HG03520 (cell line): ENCODE results near the gene DUSP6.

ENCODE experiments used
- ATAC-seq: cut with Tn5 transposase; IDR thresholded peaks from one replicate; pipeline ENCODE4 v1.9.1; 2021; ENCODE audit warnings: mild to moderate bottlenecking, moderate library complexity; ENCODE audit not compliant: unreplicated experiment

The DUSP6 gene

DNA sequence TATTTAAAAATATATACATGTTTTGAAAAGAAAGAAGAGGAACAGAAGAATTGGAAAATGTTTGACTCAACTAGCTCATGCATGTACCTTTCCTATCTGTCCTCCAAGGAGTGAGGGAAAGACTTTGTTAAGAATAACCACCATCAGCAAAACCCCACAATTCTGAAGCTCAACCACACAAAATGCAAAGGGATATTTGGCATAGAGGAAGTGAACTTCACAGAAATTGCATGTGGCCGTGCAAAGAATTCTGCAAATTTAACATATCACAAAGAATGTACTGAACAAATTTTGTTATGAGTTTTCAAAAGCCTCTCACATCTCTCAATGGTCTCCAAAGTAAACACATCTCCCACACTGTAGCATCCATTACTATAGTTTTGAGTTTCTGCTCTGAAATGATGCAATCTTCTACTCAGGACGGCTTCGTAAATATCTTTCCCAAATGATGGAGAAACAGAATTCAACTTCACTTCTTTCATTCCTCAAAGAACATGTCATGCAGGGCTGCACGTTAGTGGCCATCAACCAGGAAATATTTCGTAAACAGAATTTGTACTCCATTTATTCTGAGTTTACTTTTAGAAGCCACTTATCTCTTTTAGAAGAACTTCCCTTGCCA lies 17.6 kb downstream of the DUSP6 start:
- no peak for ATAC-seq

DNA sequence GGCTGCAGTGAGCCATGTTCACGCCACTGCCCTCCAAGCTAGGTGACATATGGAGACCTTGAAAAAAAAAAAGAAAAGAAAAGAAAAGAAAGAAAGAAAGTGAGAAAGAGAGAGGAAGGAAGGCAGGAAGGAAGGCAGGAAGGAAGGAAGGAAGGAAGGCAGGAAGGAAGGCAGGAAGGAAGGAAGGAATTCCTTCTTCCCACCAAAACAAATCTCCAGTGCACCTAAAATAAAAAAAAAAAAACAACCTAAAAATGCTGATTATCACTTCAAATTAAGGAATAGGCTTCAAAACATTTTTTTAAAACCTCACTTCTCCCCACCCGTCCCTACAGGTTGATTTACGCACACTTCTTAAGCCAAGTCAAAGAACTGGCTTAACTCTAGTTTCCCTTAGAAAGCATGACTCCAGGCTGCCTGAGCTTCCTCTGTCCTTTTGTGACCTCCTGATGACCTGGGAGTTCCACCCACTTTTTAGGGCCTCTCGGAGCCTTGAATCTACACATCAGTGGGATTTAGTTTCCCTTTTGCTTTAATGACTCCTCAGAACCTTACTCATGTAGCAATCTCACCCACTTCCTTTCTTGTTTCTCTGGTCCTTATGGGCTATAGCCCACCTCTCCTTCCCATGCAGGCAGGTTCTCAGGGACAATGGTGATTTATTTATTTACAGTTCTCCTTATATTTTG lies 18.6 kb downstream of the DUSP6 start:
- ATAC-seq: peak; percentile 84

DNA sequence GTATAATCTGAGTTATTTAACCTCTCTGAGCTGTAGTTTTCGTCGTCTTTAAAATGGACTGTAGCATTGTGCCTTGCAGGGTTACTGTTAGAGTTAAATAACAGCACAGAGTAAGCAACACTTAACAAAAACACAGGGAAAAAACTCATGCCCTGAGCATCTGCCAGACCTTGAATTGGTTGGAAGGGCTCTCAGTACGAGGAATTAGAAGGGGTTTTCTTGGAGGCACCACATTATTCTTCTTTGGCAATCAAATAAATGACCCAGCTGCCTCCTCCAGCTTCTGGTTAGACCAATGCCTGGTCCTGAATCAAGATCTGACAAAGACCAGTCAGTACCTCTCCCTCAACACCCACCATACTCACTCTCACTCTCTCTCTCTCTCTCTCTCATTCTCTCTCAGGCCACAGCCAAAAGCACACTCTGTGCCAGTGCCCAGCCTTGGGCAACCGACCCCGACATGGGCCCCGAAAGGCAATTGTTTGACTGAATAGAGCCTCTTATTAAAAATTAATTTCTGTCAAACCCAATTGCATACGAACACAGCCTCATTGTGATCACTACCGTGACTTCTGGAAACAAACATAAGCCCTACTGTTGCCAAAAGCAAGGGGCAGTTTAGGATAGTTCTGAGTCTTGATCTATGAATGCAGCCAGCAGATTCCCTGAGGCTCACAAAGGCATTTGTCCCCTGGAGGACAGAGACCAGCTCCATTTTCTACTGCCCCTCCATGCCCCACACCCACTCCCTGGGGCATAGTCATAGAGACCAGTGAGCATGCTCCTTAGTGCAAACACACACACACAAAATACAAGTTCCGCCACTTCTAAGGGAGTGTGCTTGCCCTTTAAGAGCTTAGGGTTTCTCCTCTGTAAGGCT lies 23.9 kb downstream of the DUSP6 start:
- ATAC-seq: no peak

DNA sequence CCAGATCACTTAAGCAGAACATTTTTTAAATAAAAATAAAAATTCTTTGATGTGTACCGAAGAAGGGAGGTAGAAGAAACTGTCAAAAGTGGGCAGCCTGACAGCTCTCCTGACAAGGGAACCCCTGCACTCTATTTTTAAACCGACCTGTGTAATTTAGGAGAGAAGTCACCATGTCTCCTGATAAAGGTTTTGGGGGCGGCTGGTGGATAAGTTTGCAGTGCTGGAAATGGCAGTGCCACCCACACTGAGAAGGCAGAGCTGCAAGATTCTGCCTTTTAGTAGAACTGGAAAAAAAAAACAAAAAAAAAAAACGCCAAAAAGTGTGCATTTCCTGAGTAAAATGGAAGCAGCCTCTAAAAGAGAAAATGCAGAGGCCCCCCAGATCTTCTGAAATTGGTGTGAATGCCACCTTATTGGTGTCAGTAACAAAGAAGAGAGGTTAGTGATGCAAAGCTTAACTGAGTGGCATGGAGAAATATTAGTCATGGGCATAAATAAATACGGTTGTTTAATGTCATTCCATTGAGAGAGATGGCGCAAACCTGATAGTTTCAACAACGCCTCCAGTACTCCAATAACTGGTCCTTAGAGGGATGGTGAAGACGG lies 24.7 kb downstream of the DUSP6 start:
- no peak for ATAC-seq

DNA sequence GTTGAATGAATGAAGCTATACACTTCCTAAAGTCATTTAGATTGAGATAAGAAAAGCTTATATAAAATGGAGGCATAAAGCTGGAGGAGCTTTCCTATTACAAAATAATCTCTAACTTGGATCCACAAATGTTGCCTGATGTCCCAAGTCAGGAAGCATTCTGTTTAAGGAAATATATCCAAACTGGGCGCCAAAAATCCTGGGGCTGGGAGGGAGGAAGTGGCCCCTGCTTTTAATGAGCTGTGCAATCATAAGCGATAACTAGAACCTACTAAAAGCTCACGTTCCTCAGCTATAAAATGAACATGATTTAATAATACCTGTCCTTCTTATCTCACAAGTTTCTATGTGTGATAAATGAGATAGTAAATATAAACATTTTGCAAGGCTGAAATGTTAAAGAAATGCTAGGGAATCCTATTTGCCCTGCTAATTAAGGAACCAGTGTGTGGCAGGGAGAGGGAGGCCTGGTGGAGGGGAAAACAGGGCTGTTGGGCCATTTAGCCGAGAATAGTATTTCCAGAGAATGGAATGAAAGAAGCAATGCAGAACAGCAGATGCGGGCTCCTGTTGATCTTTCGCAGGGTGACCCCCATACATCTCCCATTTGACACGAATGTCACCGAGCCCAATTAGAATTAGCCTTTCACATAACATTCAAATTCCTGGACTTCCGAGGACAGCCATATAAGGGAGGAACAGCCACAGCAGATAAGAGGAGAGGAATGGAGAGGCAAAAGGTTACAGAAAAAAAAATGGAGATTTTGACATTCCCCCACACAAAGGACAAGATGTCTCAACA lies 25.9 kb downstream of the DUSP6 start:
- ATAC-seq: no peak

DNA sequence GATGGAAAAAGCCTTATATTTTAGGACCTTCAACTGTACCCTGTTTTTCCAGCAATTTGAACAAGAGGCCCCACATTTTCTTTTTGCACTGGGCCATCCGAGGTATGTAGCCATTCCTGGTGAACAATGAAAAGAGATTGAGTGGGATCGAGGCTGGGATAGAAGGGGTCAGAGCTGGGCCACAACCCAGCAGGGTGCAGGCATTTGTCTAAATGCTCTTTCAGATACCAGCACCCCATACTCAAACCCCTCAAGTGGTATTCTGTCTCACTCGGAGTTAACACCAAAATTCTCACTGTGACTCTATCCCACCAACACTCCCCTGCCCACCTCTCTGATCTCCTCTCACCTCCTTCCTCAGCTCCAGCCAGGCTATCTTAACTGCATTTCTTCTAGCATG lies 26.8 kb downstream of the DUSP6 start:
- no peak for ATAC-seq

DNA sequence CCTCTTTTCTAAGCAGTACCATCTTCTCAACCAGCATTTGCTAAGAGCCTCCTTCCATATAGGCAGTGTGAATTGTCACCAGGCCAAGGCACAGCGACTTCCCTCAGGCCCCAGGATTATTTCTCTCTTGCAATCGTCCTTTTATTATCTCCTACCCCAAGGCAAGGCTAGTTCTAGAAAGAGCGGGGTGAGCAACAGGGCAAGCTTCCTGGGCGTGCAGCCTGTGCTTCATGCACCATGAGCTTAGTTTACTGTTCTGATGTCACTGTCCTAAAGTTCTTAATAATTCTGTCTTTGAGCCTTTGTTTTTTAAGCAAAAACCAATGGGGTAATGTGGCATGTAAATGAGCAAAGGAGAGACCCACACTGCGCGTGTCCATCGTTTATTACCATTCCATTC lies 27.9 kb downstream of the DUSP6 start:
- no peak for ATAC-seq

DNA sequence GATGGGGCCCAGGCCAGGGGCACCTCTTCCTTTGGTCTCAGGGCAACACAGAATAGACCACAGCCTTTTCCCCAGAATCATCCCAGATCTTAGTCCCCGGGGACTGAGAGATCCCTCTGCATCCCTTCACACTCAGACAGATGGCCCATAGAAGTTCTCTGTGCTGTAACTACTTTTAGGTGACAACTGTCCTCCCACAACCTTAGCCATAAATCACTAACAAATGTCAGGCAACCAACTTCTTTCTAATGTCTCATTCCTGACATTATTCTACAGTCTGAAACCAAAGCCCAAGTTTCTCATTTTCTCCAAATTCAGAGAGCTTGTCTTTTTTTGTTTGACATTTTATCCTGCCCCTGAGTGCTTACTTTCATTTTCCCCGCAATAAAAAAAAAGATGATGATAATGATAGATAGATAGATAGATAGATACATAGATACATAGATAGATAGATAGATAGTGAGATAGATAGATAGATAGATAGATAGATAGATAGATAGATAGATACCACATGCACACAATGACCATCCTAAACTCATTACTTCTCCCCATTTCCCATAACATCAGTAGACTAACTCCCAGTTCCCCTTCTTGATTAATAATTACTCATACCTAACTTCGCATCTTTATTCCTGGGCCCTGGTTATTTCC lies 28.6 kb downstream of the DUSP6 start:
- no peak for ATAC-seq

DNA sequence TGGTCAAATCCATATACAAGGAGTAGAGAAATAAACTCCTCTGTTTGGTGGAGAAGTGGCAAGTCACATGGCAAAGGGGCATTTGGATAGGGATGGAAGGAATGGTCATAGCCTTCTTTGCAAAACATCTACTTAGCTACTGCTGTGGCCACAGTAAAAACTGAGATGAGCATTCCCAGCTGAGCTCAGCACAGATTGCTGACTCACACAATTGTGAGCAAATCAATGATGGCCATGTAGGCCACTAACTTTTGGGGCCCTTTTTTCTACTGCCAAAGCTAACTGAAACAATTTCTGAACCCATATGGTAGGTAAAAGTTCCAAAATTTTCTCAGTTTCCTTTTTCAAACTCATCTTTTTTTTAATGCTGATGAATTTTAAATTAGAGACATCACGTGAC lies 31.6 kb downstream of the DUSP6 start:
- no peak for ATAC-seq

DNA sequence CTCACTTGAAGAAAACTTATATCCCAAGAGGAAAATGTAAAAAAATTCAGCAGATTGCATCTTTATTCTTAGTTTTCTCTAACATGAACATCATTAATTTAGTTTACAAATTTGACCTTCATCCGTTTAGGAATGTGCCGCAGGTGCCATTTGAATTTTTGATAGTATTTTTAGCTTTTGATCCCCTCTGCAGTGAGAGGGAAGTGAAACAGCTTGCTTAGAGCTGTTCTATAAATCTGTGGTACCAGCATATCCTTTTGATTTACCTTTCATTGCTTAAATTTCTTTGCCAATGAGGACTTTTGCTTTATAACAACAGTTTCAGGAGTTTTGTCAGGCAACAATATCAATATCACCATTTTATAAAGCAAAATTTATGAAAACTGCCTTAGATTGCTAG lies 32.7 kb downstream of the DUSP6 start:
- ATAC-seq: no peak

DNA sequence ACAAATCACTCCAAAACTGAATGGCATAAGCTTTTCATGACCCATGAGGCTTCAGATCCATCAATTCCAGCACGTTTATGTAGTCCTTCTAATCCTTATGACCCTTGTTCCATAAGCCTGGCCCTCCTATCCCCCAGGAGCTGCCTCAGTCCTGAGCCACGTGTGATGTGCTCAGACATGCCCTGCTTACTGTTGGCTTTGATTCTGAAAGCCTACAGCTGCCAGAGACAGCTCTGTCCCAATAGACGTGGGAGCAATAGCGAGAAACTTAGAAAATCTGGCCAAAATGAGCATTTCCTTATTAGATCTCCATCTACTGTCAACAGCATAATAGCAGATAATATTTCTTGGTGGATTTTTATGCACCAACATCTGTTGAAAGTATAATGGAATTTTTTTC lies 33.2 kb downstream of the DUSP6 start:
- ATAC-seq: no peak

DNA sequence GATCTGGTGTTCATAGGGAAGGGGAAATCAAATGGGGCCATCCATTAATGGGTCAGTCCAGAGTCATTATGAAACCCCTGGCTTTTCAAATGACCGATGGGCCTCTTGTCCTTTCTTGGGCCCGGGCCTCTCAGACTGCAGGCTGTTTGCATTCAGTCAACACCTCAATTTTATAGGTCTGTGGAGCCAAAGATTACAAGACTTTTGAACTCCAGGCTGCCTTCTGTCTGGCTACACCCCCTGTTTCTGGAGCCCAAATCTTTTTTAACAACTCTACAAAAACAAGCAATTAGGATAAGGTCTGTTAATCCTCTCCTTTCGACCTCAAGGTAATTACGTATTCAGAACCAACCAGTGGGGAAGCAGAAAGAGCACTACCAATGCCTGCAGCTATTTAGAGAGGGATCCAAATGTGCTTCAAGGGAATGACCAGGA lies 35.6 kb downstream of the DUSP6 start:
- no peak for ATAC-seq

DNA sequence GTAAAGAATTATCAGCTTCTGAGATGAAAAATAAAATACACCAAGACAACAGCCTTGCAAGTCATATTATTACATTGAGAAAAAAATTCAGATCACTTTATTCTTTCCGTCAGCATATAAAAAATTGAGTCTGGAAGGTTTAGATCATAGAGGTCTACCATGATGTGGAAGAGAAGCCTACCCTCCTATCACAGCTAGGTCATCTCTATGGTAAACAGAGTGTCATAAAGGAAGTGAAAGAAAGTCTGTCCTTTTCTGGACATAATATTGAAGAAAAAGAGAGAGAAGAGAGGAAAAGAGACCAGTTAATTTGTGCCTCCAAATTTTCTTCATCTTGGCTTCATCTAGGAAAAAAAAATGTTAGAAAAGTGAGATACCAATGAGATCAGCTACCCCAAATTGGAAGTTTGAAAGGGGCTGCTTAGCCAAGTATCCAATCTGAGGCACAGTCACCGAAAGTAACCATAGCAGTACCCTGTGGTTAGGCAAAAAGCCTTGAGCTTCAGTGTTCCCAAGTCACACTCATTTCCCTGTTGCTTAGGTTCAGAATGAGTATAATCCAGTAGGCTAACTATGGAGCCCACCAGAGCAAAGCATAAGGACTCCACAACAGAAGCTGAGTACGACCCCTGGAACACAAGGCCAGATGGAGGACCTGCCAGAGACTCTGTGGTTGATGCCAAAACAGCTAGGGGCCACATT lies 38.1 kb downstream of the DUSP6 start:
- no peak for ATAC-seq

DNA sequence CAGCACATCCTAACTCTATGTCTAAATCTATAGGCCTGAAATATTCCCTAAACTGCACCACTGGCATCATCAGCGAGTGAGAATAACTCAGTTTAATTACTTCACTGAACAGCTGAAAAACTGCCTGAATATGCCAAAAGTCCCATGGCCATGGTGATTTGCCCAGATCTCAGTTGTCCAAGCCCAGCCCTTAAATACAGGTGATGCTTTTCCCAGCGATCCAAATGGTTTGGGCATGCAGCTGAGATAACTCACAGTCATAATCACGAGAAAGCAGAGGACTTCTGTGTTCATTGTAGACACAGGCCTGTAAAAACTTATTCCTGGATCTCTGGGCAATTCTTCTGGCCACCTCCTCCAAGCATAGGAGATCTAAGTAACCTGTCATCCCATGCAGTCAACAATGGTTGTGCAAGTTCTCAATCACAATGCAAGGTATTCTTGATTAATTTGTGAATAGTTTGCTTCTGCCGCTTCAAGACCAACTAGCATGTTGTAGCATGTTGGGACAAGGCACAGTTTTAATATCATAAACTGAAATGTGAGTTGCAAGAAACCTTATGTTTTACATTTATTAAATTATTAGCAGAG lies 40.5 kb downstream of the DUSP6 start:
- ATAC-seq: no peak

DNA sequence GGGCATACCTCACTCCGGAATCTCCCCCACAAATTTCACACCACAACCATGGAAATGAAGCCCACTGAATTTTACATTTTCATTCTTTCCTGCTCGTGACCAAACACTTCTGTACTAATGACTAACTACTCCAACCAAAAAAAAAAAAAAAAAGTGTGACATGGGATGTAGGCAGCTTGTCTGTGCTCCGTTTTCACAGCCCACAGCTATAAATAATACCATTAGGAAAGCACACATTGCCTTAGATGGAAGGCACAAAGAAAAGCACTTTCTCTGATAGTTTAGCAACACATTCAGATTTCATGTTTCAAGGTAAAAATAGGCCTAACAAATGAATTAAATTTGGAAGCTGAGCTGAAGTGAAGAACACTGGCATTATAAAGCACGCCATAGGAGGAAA lies 42.5 kb downstream of the DUSP6 start:
- ATAC-seq: no peak

DNA sequence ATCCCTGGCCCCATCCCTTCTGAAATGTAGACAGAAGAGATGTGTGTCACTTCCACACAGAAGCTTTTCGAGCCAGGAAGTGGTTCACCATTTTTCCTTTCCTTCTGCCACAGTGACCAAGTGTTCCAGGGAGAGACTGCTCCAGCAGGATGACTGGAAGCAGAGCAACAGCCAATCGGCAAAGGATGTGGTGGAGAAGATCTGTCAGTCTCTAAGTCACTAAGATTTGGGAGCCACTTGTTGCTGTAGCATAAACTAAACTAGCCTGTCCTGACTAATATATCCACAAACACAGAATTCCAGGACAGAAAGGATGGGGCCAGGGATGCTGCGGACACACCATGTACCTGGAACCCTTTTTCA lies 42.9 kb downstream of the DUSP6 start:
- ATAC-seq: no peak

DNA sequence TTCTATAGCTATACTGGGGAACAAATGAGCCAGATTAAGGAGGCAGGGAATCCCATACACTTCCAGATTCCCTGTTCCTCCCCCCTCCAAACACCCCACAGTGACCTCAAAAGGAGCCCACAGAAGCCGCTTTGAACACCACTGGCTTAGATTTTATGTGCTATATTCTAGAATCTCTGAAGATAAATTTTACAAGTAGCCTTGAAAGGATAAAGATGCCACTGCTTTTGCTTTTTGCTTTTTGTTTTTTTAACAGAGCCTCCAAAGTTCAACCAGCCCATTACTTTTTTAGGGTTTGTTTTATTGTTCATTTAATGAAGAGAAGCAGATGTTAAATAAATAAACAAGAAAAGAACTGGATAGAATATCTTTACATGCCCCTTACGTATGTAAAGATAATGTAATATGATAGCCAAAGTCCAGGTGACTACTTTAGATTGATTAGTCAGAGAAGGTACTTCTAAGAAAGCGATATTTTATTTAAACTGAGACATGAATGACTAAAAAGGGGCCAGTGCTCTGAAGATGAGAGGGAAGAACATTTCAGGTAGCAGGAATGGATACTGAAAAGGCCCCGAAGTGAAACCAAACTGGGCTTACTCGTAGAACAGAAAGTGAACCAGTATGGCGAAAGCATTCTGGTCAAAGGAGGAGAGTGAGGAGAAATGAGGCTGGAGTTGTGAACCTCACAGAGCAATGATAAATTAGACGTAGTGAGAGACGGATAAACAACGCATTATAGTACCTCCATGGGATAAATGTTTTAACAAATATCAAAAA lies 44.6 kb downstream of the DUSP6 start:
- ATAC-seq: no peak

DNA sequence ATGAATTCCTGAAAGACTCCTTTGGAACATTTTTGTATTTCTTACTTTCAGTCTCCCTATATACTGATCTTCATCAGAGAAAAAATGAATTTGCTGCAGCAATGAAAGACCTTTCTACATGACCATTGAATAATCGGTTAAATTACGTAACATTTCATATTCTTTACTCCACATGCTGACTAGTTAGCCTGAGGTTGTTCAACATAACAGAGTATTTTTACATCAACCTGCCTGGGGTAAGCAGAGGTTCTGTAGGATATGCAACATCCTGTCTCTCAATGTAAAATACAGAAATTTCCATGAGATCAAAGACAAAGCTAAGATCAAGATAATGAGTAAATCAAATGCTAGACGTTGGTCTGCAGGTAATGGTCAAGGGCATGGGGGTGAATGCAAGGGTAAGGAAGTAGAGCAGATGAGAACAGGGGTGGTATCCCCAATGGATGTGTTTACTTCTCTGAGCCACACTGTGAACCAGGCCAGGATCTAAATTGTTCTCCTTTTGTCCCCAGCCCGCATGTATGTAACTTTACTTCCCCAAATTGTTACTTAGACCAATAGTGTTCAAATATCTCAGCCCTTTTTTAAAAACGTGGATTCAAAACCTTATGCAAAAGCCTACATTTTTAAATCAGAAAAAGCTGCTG lies 45.4 kb downstream of the DUSP6 start:
- no peak for ATAC-seq
